ENCODE results near the gene MC5R.

MC5R gene

GRCh38 chr18:13799396-13799795 lies 24.6 kb upstream of the MC5R start:
- ChIA-PET POLR2A (no interaction called here), CTCF (no interaction called here)
- H3K4me3 ChIP-seq (ENCODE audit: low read depth, low read length), result no peak overlapping the region
- DNase-seq (ENCODE audit: low read depth, low spot score), result no peak
- TF ChIP-seq CTCF (IDR thresholded peaks at IDR 0.05; ENCODE audit: insufficient read depth, low read length, missing control alignments), result no peak

- peak; percentile 22 for TF ChIP-seq CTCF (IDR thresholded peaks at IDR 0.05; ENCODE audit: insufficient read depth, low read length, missing control alignments)
- CTCF ChIA-PET, result interaction anchor here (1.2 kb wide), 1 partner anchor 12 kb away, joined by 3 read pairs; no protein-coding TSS in a partner anchor
- H3K4me3 ChIP-seq (ENCODE audit: low read depth, low read length), result no peak overlapping the region
Observed at GRCh38 chr18:13800505-13801259, 23.3 kb upstream of the MC5R start.

GRCh38 chr18:13801260-13801601 lies 22.7 kb upstream of the MC5R start:
- ChIA-PET CTCF (interaction anchor here (1.2 kb wide), 1 partner anchor 11 kb away, joined by 3 read pairs; no protein-coding TSS in a partner anchor), POLR2A (no interaction called here)
- no peak overlapping the region for H3K4me3 ChIP-seq (ENCODE audit: low read depth, low read length)
- no peak for DNase-seq (ENCODE audit: low read depth, low spot score)
- TF ChIP-seq CTCF (IDR thresholded peaks at IDR 0.05; ENCODE audit: insufficient read depth, low read length, missing control alignments), result no peak

More at GRCh38 chr18:13800505-13801259, 23.3 kb upstream of the MC5R start:
- no peak for DNase-seq (ENCODE audit: low read depth, low spot score)
- POLR2A ChIA-PET, result no interaction called here

DNA sequence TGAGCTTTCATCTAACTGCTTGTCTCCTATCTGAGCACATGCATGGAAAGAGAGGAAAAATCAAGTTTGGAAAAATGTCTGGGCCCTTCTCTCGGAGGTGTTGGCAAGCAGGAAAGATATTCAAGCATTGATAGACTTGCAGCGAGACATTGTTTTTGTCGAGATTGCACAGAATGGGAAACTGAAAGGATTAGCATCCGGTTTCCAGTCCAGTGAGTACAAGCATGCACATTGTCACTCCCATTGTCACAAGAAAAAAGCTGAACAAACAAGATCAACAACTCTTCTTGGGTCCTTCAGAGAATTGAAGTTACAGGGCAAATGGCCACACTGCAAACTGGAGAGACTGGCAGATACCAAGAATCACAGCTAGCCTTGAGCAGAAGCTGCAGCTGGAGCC lies 19.6 kb upstream of the MC5R start:
- DNase-seq (ENCODE audit: low read depth, low spot score), result no peak
- CTCF ChIA-PET, result interaction anchor here (1.2 to 3.0 kb wide), 2 partner anchors 9 to 12 kb away, joined by 4 to 23 read pairs; no protein-coding TSS in a partner anchor

DNA sequence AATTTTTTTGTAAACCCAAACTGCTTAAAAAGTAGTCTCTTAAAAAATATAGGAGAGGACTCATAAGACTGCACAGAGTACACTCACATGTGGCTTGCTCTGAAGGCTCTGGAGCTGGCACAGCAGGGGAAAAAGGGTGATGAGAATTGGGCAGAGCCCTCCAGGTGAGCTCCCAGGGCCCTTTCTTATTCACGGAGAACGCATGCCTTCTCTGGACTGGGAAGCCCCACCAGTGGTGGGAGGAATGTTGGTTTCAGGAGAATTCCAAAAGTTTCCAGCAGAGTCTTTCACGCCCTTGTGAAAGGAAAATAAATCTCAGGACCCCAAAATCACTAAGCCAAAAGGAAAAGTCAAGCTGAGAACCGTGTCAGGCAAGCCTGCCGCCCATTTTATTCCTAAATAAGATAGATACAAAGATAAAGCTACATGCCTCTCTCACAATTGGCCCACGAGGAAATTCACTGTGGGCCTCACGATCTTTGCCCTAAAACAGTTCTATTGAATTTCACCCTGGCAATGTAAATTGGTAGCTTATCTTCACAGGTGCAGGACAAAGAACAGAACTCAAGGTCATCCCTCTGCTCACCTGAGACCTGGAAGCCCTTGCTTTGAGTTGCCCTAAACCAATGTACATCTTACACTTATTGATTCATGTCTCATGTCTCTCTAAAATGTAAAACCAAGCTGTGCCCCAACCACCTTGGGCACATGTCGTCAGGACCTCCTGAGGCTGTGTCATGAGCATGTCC lies 15.5 kb upstream of the MC5R start:
- CTCF ChIA-PET, result interaction anchor here (1.1 to 1.3 kb wide), 2 partner anchors 11 to 279 kb away, joined by 3 read pairs; no protein-coding TSS in a partner anchor
- no peak overlapping the region for H3K4me3 ChIP-seq (ENCODE audit: low read depth, low read length)
- POLR2A ChIA-PET, result no interaction called here
- no peak for TF ChIP-seq CTCF (IDR thresholded peaks at IDR 0.05; ENCODE audit: insufficient read depth, low read length, missing control alignments)
- DNase-seq (ENCODE audit: low read depth, low spot score), result no peak

More for the DNA sequence above, 19.6 kb upstream of the MC5R start:
- POLR2A ChIA-PET, result no interaction called here
- no peak for TF ChIP-seq CTCF (IDR thresholded peaks at IDR 0.05; ENCODE audit: insufficient read depth, low read length, missing control alignments)
- H3K4me3 ChIP-seq (ENCODE audit: low read depth, low read length), result no peak overlapping the region

DNA sequence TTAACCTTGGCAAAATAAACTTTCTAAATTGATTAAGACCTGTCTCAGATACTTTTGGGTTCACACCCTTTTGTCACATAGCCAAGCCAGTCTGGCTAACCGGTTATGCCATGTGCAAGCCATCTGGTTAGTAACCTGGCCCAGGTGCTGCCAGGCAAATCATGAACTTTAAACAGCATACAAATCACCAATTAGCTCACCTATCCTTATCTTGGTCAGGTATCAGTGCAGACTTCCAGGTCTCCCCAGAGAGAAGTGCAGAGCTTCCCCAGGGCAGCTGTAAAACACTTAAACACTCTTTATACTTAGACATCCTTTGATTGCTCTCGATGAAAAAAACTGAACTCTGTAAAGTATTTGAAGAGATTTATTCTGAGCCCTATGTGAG lies 14.9 kb upstream of the MC5R start:
- CTCF ChIA-PET, result interaction anchor here (1.1 kb wide), 1 partner anchor 278 kb away, joined by 3 read pairs; no protein-coding TSS in a partner anchor
- TF ChIP-seq CTCF (IDR thresholded peaks at IDR 0.05; ENCODE audit: insufficient read depth, low read length, missing control alignments), result no peak
- POLR2A ChIA-PET, result no interaction called here
- H3K4me3 ChIP-seq (ENCODE audit: low read depth, low read length), result no peak overlapping the region
- no peak for DNase-seq (ENCODE audit: low read depth, low spot score)
